ENCODE data around the gene SPOCK1. TPM values are rescaled to one million over a fixed set of nuclear protein-coding genes. Genes with fewer than 3 reads are reported as not detected.

Gene SPOCK1
- total and polyA plus RNA-seq, 2 of the 13 experiments (the other 11 are each of a cell fraction or from before 2014, with no cell fraction given), result 0.18 to 0.29 TPM

- intact Hi-C loops (cut with micrococcal nuclease; ENCODE audit: unreplicated experiment), result no loop called here
- H3K4me3 ChIP-seq (replicated peaks in 1 of 3; ENCODE audit: insufficient read depth in 1 of 3, low read depth in 2 of 3, low read length in 3 of 3), result no peak overlapping the region
- no peaks in the 10 kb centered on the region for H3K4me1 ChIP-seq (ENCODE audit: insufficient read depth, low read length)
- CTCF ChIA-PET (ENCODE audit: low intra/inter-chr PET ratio, low total read pairs), result no interaction called here
- in situ Hi-C loops (cut with HindIII; ENCODE audit: extremely low pct_ligation_motif_present, low pct_unique_long_range_greater_than_20kb), result loop anchor here (10.0 kb wide), 1 partner anchor 181 kb away; the partner anchor contains the start of gene SPOCK1
- 6% methylated on average over 2 of the region's 2 CpGs for WGBS (ENCODE audit: low lambda C conversion rate)
- TF ChIP-seq DBP (CRISPR knock-in tag; IDR thresholded peaks at IDR 0.05; ENCODE audit: not compliant biosample characterization) (no peak), HOXA7 (CRISPR knock-in tag; IDR thresholded peaks at IDR 0.05) (no peak), RBFOX2 (IDR thresholded peaks at IDR 0.05; ENCODE audit: low read depth, low read length) (no peak), NFE2L2 (IDR thresholded peaks at IDR 0.05; ENCODE audit: low read length) (no peak), ZFP36L1 (CRISPR knock-in tag; IDR thresholded peaks at IDR 0.05) (no peak), MATR3 (CRISPR knock-in tag; IDR thresholded peaks at IDR 0.05) (no peak), PHF21A (CRISPR knock-in tag; IDR thresholded peaks at IDR 0.05) (no peak), PITX1 (CRISPR knock-in tag; IDR thresholded peaks at IDR 0.05) (no peak), DNMT1 (CRISPR knock-in tag; IDR thresholded peaks at IDR 0.05) (no peak), ZNF614 (CRISPR knock-in tag; IDR thresholded peaks at IDR 0.05; ENCODE audit: borderline replicate concordance) (no peak), ZNF460 (CRISPR knock-in tag; IDR thresholded peaks at IDR 0.05; ENCODE audit: borderline replicate concordance) (no peak), ZBED4 (CRISPR knock-in tag; IDR thresholded peaks at IDR 0.05; ENCODE audit: borderline replicate concordance) (no peak), BHLHE40 (IDR thresholded peaks at IDR 0.05; ENCODE audit: low read length) (no peak)
- TF ChIP-seq, protein P1, sequence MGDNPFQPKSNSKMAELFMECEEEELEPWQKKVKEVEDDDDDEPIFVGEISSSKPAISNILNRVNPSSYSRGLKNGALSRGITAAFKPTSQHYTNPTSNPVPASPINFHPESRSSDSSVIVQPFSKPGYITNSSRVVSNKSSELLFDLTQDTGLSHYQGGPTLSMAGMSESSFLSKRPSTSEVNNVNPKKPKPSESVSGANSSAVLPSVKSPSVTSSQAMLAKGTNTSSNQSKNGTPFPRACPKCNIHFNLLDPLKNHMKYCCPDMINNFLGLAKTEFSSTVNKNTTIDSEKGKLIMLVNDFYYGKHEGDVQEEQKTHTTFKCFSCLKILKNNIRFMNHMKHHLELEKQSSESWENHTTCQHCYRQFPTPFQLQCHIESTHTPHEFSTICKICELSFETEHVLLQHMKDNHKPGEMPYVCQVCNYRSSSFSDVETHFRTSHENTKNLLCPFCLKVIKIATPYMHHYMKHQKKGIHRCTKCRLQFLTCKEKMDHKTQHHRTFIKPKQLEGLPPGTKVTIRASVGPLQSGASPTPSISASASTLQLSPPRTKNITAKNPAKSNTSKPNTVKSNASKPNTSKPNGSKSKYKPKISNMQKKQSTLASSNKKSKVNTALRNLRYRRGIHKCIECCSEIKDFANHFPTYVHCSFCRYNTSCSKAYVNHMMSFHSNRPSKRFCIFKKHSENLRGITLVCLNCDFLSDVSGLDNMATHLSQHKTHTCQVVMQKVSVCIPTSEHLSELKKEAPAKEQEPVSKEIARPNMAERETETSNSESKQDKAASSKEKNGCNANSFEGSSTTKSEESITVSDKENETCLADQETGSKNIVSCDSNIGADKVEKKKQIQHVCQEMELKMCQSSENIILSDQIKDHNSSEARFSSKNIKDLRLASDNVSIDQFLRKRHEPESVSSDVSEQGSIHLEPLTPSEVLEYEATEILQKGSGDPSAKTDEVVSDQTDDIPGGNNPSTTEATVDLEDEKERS (CRISPR knock-in tag; IDR thresholded peaks at IDR 0.05), result no peak
- H3K27me3 ChIP-seq (ENCODE audit: control insufficient read depth in 1 of 2, insufficient read depth in 2 of 2, low read length in 2 of 2), result 0 out of 5 replicates have a peak, but pooled peaks cover 0 to 3% of the 10 kb centered on the region in 2 experiments
- H4K20me1 ChIP-seq (ENCODE audit: insufficient read depth, low read length), result no peaks in the 10 kb centered on the region
- H3K9me3 ChIP-seq (ENCODE audit: low read length), result no peaks in the 10 kb centered on the region
- no peak for FAIRE-seq
- no peaks in the 10 kb centered on the region for H3K79me2 ChIP-seq (ENCODE audit: insufficient read depth, low read length)
- H3K9ac ChIP-seq (ENCODE audit: insufficient read depth, low read depth, low read length), result no peak overlapping the region
- H3K36me3 ChIP-seq (replicated peaks in 1 of 2; ENCODE audit: control insufficient read depth in 1 of 2, insufficient read depth in 2 of 2, low read length in 2 of 2), result no peaks in the 10 kb centered on the region
- no peak for ATAC-seq
- H3K27ac ChIP-seq (ENCODE audit: extremely low read length, insufficient read depth, low read length), result no peak overlapping the region
- no TSS peak for BruUV-seq (replicated peaks)
- DNase-seq (ENCODE audit: low spot score), result no peak
- POLR2A ChIA-PET, result no interaction called here
- no peak overlapping the region for H2AFZ ChIP-seq (ENCODE audit: low read length)
- no peak overlapping the region for H3K4me2 ChIP-seq (ENCODE audit: low read depth, low read length)
Measured at GRCh38 chr5:137313526-137314175, 185.5 kb downstream of the SPOCK1 start.
